BE2C (cell line): Measurements from ENCODE around the gene NDUFA6.
"Not testable (repeated sequence)": the region's sequence is repeated elsewhere in the genome, so short reads cannot be mapped to it uniquely, and the experiment has no call there.

Experiments used
- DNase-seq: peaks from one replicate; pipeline ENCODE4 v3.0.0-alpha.2; 2020
- H3K27me3 ChIP-seq: fragments of 250-450 bp; sonication (Bioruptor Pico); 2 replicates; pipeline ENCODE4 v1.5.1; 2020; ENCODE audit warnings: mild to moderate bottlenecking
- H3K36me3 ChIP-seq: fragments of 250-450 bp; sonication (Bioruptor Pico); 2 replicates; pipeline ENCODE4 v1.5.1; 2020; ENCODE audit warnings: mild to moderate bottlenecking
- H3K4me1 ChIP-seq: fragments of 250-450 bp; sonication (Bioruptor Pico); 2 replicates; pipeline ENCODE4 v1.5.1; 2020
- H3K4me3 ChIP-seq: 2 replicates; pipeline ENCODE4 v1.5.1; 2011; ENCODE audit warnings: low read depth, low read length
- H3K9me3 ChIP-seq: fragments of 250-450 bp; sonication (Bioruptor Pico); 2 replicates; pipeline ENCODE4 v1.5.1; 2020
- CTCF ChIP-seq: IDR thresholded peaks from 2 replicates; pipeline ENCODE4 v1.5.1; 2012; ENCODE audit warnings: mild to moderate bottlenecking, low read depth, low read length

The NDUFA6 gene

GRCh38 chr22:42074132-42074811 is 16.3 kb downstream of the NDUFA6 start, which contains the start of gene PHETA2:
PHETA2 (plus strand) TSS chr22:42074248; CDS start chr22:42077294, 3,046 bp downstream.
- Histone ChIP-seq H3K4me3 (no peak within 1 kb of the TSS), H3K4me1 (peaks cover 9% of the 10 kb centered on the region), H3K27me3 (no peaks in the 10 kb centered on the region), H3K36me3 (no peaks in the 10 kb centered on the region), H3K9me3 (no peaks in the 10 kb centered on the region)
- DNase-seq, result no peak
- TF ChIP-seq CTCF, result no peak

DNA sequence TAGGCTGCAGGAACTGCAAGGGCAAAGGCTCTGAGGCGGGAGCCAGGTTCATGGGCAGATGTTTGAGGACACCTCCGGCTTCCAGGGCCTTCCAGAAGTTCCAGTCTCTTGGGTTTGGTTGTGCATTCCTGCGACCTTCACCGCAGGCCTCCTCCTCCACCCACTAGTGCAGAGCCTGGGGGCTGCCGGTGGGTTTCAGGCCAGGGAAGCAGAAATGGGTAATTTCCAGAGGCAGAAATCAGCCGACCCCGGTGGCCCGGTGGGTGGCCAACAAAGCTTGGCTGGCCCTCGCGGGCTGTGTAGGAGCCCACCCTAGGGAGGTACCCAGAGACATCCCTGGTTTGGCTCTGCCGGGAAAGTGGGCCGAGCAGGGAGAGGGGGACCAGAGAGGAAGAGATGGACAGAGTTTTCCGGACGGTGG is 16.9 kb downstream of the NDUFA6 start:
- H3K9me3 ChIP-seq, result no peaks in the 10 kb centered on the region
- no peak for DNase-seq
- TF ChIP-seq CTCF, result no peak
- no peak overlapping the region for H3K4me3 ChIP-seq
- no peaks in the 10 kb centered on the region for H3K27me3 ChIP-seq
- peaks cover 4% of the 10 kb centered on the region for H3K4me1 ChIP-seq
- no peaks in the 10 kb centered on the region for H3K36me3 ChIP-seq

DNA sequence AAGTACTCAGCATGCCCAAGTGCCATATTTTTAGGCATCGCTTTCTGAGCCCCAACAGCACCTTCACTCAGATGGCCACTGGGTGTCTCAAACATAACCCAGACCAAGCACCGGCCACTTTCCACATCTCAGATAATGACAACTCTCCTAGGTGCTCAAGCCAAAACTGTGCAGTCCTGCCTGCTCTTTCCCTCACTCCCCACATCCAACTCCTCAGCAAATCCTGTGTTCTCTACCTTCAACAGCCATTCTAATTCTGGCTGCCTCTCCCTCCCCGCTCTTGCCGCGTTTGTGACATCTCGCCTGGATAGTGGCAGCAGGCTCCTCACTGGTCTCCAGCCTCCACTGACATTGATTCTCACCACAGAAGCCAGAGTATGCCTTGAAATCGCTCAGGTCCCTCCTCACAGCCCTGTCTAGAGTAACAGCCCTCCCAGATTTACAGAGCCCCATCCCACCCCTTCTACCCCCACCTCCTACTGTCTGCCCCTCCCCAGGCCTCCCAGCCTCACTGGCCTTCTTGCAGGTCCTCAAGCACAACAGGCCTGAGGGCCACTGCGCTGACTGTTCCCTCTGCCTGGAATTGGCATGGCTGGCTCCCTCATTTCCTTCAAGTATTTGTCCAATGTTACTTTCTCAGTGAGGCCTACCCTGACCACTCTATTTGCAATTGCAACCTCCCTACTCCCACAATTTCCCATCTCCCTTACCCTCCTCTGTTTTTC is 17.8 kb downstream of the NDUFA6 start:
- Histone ChIP-seq H3K9me3 (no peaks in the 10 kb centered on the region), H3K27me3 (no peaks in the 10 kb centered on the region), H3K4me1 (peaks cover 3% of the 10 kb centered on the region; the same call in 1 of the 2 replicates), H3K36me3 (no peaks in the 10 kb centered on the region), H3K4me3 (no peak overlapping the region)
- no peak for DNase-seq
- 0 out of 2 replicates have a peak, but pooled peaks have one; percentile 3 for TF ChIP-seq CTCF

GRCh38 chr22:42071508-42071907 is 19.1 kb downstream of the NDUFA6 start:
- not testable (repeated sequence) for H3K9me3 ChIP-seq, DNase-seq, H3K4me3 ChIP-seq, H3K27me3 ChIP-seq, H3K4me1 ChIP-seq, H3K36me3 ChIP-seq

GRCh38 chr22:42070517-42071422 is 19.8 kb downstream of the NDUFA6 start, which contains the start of gene NAGA:
NAGA (minus strand) TSS chr22:42070812; CDS start chr22:42070297, 515 bp downstream.
- Histone ChIP-seq H3K9me3 (no peaks in the 10 kb centered on the region), H3K4me1 (peaks cover 3% of the 10 kb centered on the region; the same call in 1 of the 2 replicates), H3K4me3 (peak within 1 kb of the TSS; percentile 78), H3K27me3 (no peaks in the 10 kb centered on the region), H3K36me3 (peaks cover 3% of the 10 kb centered on the region)
- peak; percentile 98 for DNase-seq
- TF ChIP-seq CTCF, result no peak

GRCh38 chr22:42069801-42070516 is 20.6 kb downstream of the NDUFA6 start:
- Histone ChIP-seq H3K4me1 (peaks cover 3% of the 10 kb centered on the region; the same call in 1 of the 2 replicates), H3K4me3 (peak overlapping the region; percentile 78), H3K36me3 (peaks cover 7% of the 10 kb centered on the region), H3K27me3 (no peaks in the 10 kb centered on the region), H3K9me3 (no peaks in the 10 kb centered on the region)
- no peak for DNase-seq
- TF ChIP-seq CTCF, result no peak
